GM19452 (cell line): ENCODE data around the gene MUC7.
A peak's percentile ranks its signal among the peaks of the same experiment; 100 is the strongest.
"Not testable (repeated sequence)": the region's sequence is repeated elsewhere in the genome, so short reads cannot be mapped to it uniquely, and the experiment has no call there.

Experiments used
- ATAC-seq: cut with Tn5 transposase; IDR thresholded peaks from one replicate; pipeline ENCODE4 v1.9.1; 2021; ENCODE audit not compliant: unreplicated experiment

The MUC7 gene

DNA sequence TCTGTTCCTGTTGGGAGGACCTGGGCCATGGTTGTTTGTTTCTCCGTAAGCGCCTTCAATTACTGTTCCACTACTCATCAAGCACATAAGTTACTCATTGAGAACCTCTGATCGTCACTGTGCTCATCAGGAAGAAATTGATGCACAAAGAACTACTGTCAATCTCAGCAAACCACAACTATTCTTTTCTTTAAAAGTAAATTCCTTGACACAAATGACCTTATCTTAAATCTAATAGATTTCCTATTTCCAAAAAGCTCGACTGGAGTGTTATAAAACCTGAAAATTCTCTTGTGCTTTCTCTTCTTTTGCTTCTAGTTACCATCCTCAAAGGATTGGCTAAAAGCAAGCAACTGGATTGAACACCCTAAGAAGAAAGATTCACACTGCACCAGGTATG is at the start of gene MUC7:
Gene MUC7, plus strand, starts transcription at position 301 of the 400 bp plus-strand sequence. CDS start 1,825 bp downstream, outside the sequence.
- no peak for ATAC-seq

DNA sequence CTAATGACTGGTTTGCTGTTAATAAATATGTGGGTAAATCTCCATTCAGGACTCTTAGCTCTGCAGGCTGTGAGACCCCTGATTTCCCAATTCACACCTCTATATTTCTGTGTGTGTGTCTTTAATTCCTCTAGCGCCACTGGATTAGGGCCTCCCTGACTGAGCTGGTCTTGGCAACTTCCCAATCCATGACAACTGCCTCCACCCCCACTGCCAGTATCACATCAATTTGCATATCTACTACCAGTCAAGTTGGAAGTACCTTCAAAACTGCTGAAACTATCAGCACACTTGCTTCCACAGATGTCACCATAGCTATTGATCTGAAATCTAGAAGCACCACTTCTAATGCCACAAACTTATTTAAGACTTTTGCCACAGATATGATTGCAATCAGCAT is 46.7 kb upstream of the MUC7 start:
- ATAC-seq, result no peak

DNA sequence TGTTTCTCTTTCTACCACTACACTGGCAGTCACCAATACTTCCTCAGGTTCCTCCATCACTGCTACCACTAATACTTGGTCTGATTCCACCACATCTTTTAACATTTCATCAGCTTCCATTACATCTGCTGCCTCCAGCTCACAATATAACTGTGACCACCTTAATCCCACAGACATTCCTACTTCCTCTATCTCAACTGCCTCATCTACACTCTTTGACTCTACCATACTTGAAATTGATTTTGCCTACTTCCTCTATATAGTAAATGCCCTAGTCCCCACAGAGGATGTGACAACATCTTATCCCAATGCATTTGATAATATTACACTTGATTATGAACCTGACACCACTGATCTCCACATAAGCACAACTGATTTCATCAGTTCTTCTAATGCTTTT is 45.2 kb upstream of the MUC7 start:
- no peak for ATAC-seq

DNA sequence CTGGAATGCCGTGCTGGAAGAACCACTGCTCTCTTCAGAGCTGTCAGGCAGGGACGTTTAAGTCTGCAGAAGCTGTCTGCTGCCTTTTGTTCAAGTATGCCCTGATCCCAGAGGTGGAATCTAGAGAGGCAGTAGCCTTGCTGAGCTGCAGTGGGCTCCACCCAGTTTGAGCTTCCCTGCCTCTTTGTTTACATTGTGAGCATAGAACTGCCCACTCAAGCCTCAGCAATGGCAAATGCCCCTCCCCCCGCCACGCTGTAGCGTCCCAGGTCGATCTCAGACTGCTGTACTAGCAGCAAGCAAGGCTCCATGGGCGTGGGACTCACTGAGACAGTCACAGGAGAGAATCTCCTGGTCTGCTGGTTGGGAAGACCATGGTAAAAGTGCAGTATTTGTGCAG is 34.8 kb upstream of the MUC7 start:
- no peak for ATAC-seq

DNA sequence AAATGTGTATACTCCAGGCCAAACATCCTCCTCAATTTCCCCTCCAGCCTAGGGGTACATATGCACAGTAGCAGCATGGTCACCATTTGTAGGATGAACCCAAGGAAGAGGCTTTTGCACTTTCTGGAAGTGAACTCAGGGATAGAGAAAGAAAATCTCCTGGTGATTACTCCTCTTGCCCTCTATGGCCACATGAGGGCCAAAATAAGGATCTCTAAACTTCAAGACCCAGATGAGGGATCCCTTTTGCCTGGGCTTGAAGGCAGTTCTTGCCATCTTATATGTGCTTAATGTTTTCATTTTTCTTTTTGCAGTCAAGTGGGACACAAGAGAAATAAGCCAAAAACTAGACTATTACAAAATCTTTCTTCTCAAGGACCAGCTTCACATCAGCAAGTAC is 29.5 kb upstream of the MUC7 start:
- ATAC-seq, result no peak

DNA sequence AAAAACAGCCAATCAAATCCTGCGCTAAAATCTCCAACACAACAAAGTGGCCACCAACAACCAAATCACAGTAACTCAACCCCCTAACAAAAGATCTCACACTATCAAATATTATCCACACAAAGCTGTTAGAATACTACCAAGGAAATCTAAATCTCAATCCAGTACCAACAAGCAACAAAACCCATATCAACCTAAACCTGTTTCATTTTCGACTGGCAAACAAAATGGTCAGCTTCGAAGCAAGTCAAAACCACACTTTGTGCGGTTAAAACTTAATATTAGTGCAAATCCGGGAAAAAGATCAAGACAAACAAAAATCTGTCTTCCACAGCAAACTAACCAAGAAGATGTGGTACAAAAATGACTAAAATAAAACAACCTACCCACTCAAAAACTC is 28.7 kb upstream of the MUC7 start:
- no peak for ATAC-seq

DNA sequence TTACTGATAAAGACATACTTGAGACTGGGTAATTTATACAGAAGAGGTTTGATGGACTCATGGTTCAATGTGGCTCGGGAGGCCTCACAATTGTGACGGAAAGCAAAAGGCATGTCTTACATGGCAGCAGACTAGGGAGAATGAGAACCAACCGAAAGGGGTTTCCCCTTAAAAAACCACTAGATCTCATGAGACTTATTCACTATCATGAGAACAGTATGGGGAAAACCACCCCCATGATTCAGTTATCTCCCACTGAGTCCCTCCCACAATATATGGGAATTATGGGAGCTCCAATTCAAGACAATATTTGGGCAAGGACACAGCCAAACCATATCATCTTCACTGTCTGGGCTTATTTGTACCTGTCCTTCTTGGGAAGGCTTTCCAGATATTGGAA is 22.8 kb upstream of the MUC7 start:
- ATAC-seq, result peak; percentile 52

DNA sequence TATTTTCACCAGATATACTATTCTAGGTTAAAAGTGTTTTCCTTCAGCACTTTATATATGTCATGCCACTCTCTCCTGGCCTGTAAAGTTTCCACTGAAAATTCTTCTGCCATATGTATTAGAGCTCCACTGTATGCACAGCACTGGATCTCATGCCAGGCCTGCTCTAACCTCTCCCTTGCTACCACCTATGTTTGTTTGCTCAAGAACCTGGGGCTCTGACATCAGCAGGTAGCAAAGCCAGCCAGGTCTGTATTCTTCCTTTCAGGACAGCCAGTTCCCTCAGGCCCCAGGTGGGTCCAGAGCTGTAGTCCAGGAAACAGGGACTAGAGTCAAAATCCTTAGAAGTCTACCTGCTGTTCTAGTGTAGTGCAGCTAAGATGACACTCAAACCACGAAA is 19.1 kb upstream of the MUC7 start:
- ATAC-seq, result no peak

DNA sequence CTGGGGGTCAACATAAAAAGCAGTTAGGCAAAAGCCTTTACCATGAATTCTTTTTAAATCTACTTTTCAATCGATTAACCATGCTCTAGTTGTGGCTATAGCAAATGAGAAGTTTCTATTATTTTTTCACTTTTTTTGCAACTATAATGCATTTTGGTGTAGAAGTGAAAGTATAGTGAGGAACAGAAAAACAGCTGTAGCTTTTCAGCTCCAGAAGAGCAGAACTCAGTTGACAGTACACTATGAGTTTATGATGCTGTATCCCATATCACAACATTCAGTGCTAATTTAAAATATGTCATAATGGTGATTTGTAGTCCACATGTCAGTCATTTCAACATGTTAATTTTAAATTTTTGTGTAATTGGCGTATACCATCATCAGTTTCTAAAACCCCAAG is 8.7 kb upstream of the MUC7 start:
- ATAC-seq, result no peak

DNA sequence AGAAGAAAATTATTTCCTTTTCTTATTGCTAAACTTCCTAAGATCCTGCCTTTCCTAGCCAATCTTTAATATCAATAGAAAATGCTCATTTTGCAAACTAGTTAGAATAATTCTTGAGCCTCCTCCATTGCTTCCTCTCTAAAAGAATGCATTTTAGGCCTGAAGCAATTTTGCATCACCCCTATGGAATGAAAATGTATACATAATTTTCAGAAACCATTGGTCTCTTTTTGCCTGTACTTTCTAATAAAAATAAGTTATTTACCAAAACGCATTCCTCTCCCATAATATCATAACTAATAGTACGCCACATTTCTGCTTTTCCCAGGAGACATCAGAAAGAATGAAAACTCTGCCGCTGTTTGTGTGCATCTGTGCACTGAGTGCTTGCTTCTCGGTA is 1.7 kb downstream of the MUC7 start:
- no peak for ATAC-seq

DNA sequence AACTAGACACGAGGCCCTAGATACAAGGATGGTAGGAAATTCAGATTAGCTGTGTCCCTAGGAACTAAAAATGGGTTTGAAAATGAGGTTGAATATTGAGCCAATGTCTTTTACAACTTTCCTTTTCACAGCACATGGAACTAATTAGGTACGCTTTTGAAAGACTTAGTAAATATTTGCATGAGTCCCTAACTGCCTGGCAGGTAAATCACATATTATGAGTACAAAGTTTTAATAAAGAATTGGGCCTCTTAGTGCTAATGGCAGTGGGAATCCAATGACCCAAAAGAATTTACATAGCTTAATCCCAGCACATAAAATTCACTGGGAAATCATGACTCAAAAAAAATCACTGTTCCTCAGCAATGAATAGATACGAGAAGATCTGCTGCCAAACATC is 16.8 kb downstream of the MUC7 start:
- ATAC-seq, result no peak

DNA sequence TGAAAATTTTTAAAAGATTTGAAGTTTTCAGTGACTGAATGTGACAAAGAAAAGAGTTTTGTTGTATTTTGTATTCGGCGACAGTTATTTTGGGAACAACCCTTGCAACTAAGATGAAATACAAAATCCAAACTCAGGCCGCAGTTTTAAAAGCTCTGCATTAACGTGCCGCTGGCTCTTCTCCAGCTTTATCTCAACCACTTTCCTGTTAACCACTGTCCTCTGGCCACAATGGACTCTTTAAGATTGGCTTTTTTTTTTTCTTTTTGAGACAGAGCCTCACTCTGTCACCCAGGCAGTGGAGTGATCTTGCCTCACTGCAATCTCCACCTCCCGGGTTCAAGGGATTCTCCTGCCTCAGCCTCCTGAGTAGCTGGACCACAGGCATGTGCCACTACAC is 24.2 kb downstream of the MUC7 start:
- ATAC-seq, result no peak

DNA sequence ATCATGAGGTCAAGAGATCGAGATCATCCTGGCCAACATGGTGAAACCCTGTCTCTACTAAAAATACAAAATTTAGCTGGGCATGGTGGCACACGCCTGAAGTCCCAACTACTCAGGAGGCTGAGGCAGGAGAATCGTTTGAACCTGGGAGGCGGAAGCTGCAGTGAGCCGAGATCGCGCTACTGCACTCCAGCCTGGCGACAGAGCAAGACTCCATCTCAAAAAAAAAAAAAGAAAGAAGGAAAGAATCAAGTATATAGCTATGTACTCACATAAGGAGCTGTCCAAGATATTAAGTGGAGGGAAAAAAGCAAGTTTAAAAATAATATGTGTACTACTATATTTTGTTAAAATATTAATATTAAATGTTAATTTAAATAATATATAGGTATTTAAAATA is 29.8 kb downstream of the MUC7 start:
- not testable (repeated sequence) for ATAC-seq

DNA sequence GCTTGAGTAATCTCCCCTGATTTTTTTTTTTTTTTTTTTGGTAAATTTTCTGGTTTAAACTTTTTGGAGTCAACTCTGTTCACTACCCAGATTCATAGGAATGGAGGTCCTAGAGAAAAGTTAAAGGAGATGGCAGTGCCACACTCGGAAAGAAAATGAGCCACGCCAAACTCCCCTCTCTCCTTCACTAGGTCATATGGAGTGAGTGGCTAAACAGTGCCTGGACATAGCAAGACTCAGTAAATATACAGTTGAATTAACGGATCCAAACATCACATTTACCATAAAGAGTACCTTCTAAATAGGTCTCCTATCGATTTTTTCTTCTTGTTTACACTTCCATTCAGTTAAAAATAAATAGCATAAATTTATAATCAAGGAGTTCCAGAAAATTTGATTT is 32.7 kb downstream of the MUC7 start:
- no peak for ATAC-seq

DNA sequence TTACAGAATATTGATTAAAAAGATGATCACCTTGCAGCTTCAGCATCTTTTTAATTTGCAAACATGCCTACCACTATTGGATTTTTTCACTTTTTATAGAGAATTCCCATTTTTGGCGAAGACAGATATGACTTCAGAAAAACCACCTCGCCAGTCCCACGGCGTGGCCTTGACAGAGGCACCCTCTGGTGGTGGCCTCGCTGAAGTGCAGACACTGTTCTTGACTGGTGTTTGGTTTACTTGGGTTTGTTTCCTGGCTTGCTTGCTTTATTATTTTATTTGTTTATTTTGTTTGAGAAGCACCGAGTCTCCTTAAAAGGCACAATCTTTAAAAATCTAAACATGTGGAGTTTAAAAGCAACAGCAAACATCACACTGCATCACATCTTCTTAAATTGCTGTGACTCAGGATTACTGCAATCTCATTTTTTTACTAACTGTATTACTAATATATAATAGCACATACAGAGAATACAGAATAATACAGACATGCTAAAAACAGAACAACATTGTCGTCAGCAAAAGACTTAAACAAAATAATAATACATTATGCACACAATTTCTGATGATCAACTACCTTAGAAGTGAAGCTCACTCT is 33.3 kb downstream of the MUC7 start:
- ATAC-seq, result peak; percentile 95

DNA sequence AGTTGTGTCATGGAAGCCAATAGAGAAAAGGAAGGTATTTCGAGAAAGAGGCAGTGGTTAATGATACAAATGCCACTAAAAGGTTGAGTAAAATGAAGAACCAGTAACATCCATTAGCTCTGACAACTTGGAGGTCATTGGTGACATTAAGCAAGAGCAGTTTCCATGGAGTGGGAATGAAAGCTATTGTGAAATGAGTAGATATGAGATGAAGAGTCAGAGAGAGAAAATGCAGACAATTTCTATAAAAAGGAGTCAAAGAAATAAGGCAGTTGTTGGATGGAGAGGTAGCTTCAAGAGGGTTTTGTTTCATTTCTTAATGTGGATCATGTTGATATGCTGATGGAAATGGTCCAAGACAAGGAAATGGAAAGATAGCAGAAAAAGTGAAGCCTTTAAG is 36.8 kb downstream of the MUC7 start:
- no peak for ATAC-seq

DNA sequence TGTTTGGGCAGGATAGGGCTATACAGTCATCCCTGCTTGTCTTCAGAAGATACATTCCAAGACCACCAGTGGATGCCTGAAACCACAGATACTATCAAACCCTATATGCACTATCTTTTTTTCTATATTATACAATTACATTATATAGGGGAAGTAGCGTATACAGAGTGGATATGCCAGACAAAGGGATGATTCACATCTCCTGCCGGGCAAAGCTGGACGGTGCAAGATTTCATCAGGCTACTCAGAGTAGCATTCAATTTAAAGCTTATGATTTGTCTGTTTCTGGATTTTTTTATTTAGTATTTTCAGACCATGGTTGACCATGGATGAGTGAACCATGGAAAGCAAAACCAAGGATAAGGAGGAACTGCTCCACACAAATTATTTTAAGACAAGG is 39.4 kb downstream of the MUC7 start:
- ATAC-seq, result no peak

DNA sequence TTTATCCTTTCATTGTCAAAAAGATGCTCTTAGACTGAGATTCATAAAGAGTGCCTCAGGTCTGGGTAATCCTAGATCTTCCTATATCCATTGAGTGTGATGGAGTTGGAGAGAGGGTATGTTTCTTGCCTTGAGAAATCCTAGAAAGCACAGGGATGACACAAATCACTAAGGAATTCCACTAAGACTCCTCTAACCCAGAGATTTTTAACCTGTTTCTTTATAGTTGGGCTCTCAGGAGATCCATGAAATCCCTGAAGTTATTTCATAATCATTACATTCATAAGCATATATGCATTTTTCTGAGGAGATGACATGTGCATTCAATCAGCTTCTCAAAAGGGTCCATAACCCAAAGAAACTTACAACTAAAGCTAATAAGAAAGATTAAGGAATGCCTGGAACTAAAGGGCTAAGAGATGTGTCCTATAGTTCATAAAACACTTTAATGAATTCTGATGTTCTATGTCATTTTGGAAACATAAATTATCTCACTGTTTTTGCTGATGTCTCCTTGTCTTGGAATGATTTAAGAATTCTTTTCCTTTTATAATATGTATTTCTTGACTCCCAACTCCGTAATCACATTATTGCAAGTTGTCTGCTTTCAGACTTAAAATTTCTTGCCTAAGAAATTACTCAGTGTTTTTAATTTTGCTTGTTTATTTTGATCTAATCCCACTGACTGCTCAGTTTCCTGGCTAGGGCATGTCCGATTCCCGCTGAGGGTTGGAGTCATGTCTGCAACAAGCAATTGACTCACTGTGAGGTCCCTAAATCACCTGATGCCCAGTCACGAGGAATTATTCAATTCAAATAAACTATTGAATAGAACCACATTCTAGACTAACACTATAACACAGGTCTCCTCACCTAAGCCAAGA is 43.6 kb downstream of the MUC7 start:
- ATAC-seq, result no peak

DNA sequence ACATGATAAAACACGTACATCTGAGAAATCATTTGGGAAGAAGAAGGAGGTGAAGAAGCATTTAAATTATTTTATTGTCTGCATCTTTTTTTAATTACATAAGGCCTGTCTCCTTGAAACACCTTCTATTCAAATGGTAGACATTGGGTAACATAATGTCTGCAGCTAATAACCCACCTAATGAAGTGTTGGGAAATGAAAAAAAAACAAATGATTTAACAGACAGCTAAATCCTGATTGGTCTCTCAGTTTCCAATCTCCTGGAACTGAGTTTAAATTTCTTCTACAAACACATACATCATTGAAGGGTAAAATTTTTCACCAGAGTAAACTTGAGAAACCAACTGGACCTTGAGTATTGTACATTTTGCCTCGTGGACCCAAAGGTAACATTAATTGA is 46.3 kb downstream of the MUC7 start, which contains the start of gene AMTN:
Gene AMTN, plus strand, starts transcription at position 301 of the 400 bp plus-strand sequence. CDS start 209 bp downstream, outside the sequence.
- no peak for ATAC-seq

DNA sequence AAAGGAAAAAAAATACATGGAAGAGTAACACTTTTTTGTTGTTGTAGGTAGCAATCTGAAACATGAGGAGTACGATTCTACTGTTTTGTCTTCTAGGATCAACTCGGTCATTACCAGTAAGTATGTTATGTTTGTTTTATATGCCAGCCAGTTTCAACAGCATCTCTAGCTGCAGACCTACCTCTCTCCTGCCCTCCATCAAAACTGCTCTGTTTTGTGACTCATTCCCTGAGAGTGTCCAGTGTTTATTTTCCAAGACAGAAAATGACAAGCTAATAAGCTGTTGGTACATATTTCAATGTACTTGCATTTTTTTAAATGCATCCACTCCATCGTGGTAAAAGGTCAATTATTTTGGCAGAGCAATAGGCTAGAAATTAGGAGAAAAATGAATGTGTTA is 46.7 kb downstream of the MUC7 start:
- ATAC-seq, result no peak

DNA sequence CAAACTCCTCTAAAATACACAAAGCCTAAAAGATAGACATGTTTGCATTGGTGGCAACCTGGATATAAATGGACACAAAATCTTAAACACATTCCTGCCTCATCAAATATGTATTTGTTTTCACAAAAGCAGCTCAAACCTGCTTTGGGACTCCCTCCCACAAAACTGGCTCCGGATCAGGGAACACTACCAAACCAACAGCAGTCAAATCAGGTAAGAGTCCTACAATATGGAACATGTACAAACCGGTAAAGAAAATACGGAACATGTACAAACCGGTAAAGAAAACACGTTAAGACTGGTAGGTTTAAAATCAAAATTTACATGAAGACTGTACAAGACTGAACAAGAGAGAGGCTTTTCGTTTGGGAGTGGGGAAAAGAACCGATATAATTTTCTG is 50.6 kb downstream of the MUC7 start:
- no peak for ATAC-seq

DNA sequence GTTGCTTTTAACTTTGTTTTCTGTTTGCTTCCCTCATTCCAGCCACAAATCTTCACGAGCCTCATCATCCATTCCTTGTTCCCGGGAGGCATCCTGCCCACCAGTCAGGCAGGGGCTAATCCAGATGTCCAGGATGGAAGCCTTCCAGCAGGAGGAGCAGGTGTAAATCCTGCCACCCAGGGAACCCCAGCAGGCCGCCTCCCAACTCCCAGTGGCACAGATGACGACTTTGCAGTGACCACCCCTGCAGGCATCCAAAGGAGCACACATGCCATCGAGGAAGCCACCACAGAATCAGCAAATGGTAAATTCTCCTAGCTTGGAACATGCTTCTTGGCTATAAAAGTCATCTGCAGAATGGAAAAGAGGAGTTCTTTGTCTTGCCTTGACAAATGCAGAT is 59.0 kb downstream of the MUC7 start:
- ATAC-seq, result no peak

DNA sequence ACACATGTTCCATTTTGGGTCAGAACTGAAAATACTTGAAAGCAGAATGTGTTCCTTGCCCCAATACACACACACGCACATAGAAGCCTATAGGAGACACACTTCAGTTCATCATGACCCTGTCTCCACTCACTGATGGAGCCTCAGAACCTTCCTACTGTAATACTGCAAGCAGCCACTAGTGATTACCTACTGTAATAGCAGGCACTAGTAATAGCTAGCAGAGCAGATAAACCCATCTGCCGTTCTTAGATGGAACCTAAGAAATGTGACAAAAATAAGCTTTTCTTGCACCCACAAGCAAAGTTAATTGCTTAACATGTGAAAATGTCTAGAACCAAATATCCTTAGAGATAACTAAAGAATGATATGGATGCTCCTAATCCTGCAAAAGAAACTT is 60.0 kb downstream of the MUC7 start:
- ATAC-seq, result peak; percentile 58
